ENCODE data around the gene HMCN2. TPM values are rescaled to one million over a fixed set of nuclear protein-coding genes. Genes with fewer than 3 reads are reported as not detected.

The HMCN2 gene
- total RNA-seq (2014; rRNA removed; shearing (Covaris generic)) (not detected in 2 replicates), total RNA-seq (2022) (not detected in 2 replicates), Bru-seq, nascent RNA (not detected), BruChase-seq, experiment 1, labeled RNA remaining after a 6-hour chase (not detected), BruChase-seq, experiment 2, labeled RNA remaining after a 2-hour chase (percentile 2 among the genes with signal in this experiment)
- long read RNA-seq: 0 reads

GRCh38 chr9:130265431-130266235 lies at the start of gene HMCN2:
HMCN2 (plus strand) TSS chr9:130265760; CDS start chr9:130265879, 119 bp downstream.
- TF ChIP-seq CTCF (conservative IDR thresholded peaks at IDR 0.05; ENCODE audit: low read length) (no peak), EZH2phosphoT487 (IDR thresholded peaks at IDR 0.05; ENCODE audit: borderline replicate concordance, low read depth, low read length) (no peak)
- intact Hi-C loops (cut with micrococcal nuclease; ENCODE audit: unreplicated experiment): no loop called here
- no peak within 1 kb of the TSS for H3K4me3 ChIP-seq (ENCODE audit: low read depth, low read length, poor library complexity, severe bottlenecking)
- H3K27ac ChIP-seq (ENCODE audit: low read depth, low read length, poor library complexity, severe bottlenecking): no peak within 1 kb of the TSS
- H2AFZ ChIP-seq (ENCODE audit: low read length): no peak within 1 kb of the TSS
- H3K4me2 ChIP-seq (ENCODE audit: low read length): no peak within 1 kb of the TSS
- H3K4me1 ChIP-seq (ENCODE audit: insufficient read depth, low read length, poor library complexity, severe bottlenecking): no peaks in the 10 kb centered on the region
- ChIA-PET POLR2A (no interaction called here), CTCF (ENCODE audit: unreplicated experiment) (no interaction called here)
- BruUV-seq (replicated peaks): no TSS peak
- H3K9me3 ChIP-seq (ENCODE audit: low read length): no peaks in the 10 kb centered on the region
- no peaks in the 10 kb centered on the region for H4K20me1 ChIP-seq (ENCODE audit: insufficient read depth, low read length)
- no peak for DNase-seq (ENCODE audit: low spot score)
- no peaks in the 10 kb centered on the region for H3K36me3 ChIP-seq (ENCODE audit: insufficient read depth, low read length)
- no peaks in the 10 kb centered on the region for H3K79me2 ChIP-seq (ENCODE audit: insufficient read depth, low read depth, low read length)
- H3K9me2 ChIP-seq (ENCODE audit: insufficient read depth, low read length): no peaks in the 10 kb centered on the region

GRCh38 chr9:130217838-130218237 lies 47.7 kb upstream of the HMCN2 start:
- BruUV-seq (replicated peaks): no TSS peak
- Histone ChIP-seq H3K9me2 (ENCODE audit: insufficient read depth, low read length) (no peaks in the 10 kb centered on the region), H3K36me3 (ENCODE audit: insufficient read depth, low read length) (no peaks in the 10 kb centered on the region), H4K20me1 (ENCODE audit: insufficient read depth, low read length) (no peaks in the 10 kb centered on the region), H3K27ac (ENCODE audit: low read depth, low read length, poor library complexity, severe bottlenecking) (no peak overlapping the region), H3K4me2 (ENCODE audit: low read length) (no peak overlapping the region), H2AFZ (ENCODE audit: low read length) (no peak overlapping the region), H3K9me3 (ENCODE audit: low read length) (no peaks in the 10 kb centered on the region), H3K4me3 (ENCODE audit: low read depth, low read length, poor library complexity, severe bottlenecking) (no peak overlapping the region), H3K4me1 (ENCODE audit: insufficient read depth, low read length, poor library complexity, severe bottlenecking) (no peaks in the 10 kb centered on the region), H3K79me2 (ENCODE audit: insufficient read depth, low read depth, low read length) (no peaks in the 10 kb centered on the region)
- intact Hi-C loops (cut with micrococcal nuclease; ENCODE audit: unreplicated experiment): no loop called here
- TF ChIP-seq CTCF (conservative IDR thresholded peaks at IDR 0.05; ENCODE audit: low read length): no peak
- no peak for TF ChIP-seq EZH2phosphoT487 (IDR thresholded peaks at IDR 0.05; ENCODE audit: borderline replicate concordance, low read depth, low read length)
- no peak for DNase-seq (ENCODE audit: low spot score)
- ChIA-PET POLR2A (interaction anchor here (0.6 kb wide), 1 partner anchor 411 kb away, joined by 3 read pairs; no protein-coding TSS in a partner anchor), CTCF (ENCODE audit: unreplicated experiment) (no interaction called here)

GRCh38 chr9:130219661-130220096 lies 45.9 kb upstream of the HMCN2 start:
- no peak overlapping the region for H3K4me2 ChIP-seq (ENCODE audit: low read length)
- ChIA-PET POLR2A (no interaction called here), CTCF (ENCODE audit: unreplicated experiment) (no interaction called here)
- TF ChIP-seq CTCF (conservative IDR thresholded peaks at IDR 0.05; ENCODE audit: low read length) (no peak), EZH2phosphoT487 (IDR thresholded peaks at IDR 0.05; ENCODE audit: borderline replicate concordance, low read depth, low read length) (no peak)
- H2AFZ ChIP-seq (ENCODE audit: low read length): no peak overlapping the region
- no peak overlapping the region for H3K27ac ChIP-seq (ENCODE audit: low read depth, low read length, poor library complexity, severe bottlenecking)
- H4K20me1 ChIP-seq (ENCODE audit: insufficient read depth, low read length): no peaks in the 10 kb centered on the region
- H3K79me2 ChIP-seq (ENCODE audit: insufficient read depth, low read depth, low read length): no peaks in the 10 kb centered on the region
- H3K4me3 ChIP-seq (ENCODE audit: low read depth, low read length, poor library complexity, severe bottlenecking): no peak overlapping the region
- no peaks in the 10 kb centered on the region for H3K36me3 ChIP-seq (ENCODE audit: insufficient read depth, low read length)
- no peaks in the 10 kb centered on the region for H3K9me3 ChIP-seq (ENCODE audit: low read length)
- no TSS peak for BruUV-seq (replicated peaks)
- intact Hi-C loops (cut with micrococcal nuclease; ENCODE audit: unreplicated experiment): no loop called here
- H3K4me1 ChIP-seq (ENCODE audit: insufficient read depth, low read length, poor library complexity, severe bottlenecking): no peaks in the 10 kb centered on the region
- no peaks in the 10 kb centered on the region for H3K9me2 ChIP-seq (ENCODE audit: insufficient read depth, low read length)
- DNase-seq (ENCODE audit: low spot score): no peak

Data from OCI-LY7 (cell line).